ENCODE results near the gene GHDC. TPM values are rescaled to one million over a fixed set of nuclear protein-coding genes. Genes with fewer than 3 reads are reported as not detected.
A peak's percentile ranks its signal among the peaks of the same experiment; 100 is the strongest.

Gene GHDC
- total and polyA plus RNA-seq, 2 of the 13 experiments (the other 11 are each of a cell fraction or from before 2014, with no cell fraction given), result 15.4 to 22.5 TPM

DNA sequence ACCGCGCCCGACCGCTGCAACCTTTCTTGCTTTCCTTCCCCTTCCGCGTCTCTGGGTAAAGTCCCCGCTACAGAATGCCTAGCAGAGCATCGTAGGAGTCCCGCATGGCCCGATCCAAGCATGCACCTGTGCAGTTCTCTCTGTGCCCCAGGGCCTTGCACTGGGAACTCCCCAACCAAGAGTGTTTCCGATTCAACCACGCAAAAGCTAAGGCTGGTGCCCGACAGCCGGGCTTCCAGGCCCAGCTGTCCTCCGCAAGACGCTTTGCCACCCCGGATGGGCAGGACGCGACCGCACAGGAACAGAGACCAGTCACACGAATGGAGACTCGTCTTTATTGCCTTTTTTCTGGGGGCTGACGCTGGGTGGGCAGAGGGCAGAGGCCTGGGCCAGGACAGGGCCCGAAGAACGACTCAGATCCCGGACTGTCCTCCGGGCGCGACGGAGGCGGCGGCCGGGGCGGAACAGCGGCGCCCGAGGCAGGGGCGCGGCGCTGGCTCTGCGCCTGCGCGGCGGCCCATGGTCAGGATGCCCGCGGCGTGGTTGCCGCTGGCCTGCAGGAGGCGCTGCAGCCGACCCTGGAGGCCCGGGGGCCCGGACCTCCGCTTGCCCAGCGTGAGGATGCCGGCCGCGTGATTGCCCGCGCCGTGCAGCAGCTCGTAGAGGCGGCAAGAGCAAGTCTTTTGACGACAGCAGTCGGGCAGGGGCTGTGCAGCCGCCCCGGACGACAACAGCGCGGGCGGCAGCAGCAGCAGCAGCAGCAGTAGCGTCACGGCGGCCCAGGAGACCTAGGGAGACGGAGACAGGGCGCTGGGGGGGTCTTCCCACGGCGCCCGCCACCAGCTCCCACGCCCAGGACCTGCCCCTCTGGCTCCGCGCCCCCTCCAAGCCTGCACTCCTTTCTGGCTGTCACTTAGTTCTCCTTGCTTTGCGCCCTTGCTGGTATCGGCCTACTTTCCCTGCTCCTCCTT, 10.3 kb downstream of the GHDC start (continued):
- TF ChIP-seq ZBTB1 (CRISPR knock-in tag; IDR thresholded peaks at IDR 0.05; ENCODE audit: borderline replicate concordance) (0 out of 2 replicates have a peak, but pooled peaks have one; percentile 23), THYN1 (CRISPR knock-in tag; IDR thresholded peaks at IDR 0.05; ENCODE audit: borderline replicate concordance, low read depth) (no peak), ZNF879 (CRISPR knock-in tag; IDR thresholded peaks at IDR 0.05) (peak; percentile 97; the same call in 1 of the 2 replicates), ZKSCAN1 (IDR thresholded peaks at IDR 0.05; ENCODE audit: low read length) (no peak), ZSCAN9 (CRISPR knock-in tag; IDR thresholded peaks at IDR 0.05; ENCODE audit: borderline replicate concordance) (no peak), GATAD2A (CRISPR knock-in tag; IDR thresholded peaks at IDR 0.05) (no peak; the same call in none of the 2 replicates), ZNF441 (CRISPR knock-in tag; IDR thresholded peaks at IDR 0.05; ENCODE audit: borderline replicate concordance) (peak; percentile 68), ZNF3 (CRISPR knock-in tag; IDR thresholded peaks at IDR 0.05) (no peak; the same call in 1 of the 2 replicates), ELF1 (CRISPR knock-in tag; IDR thresholded peaks at IDR 0.05) (peak; percentile 47; the same call in 1 of the 2 replicates), RARG (CRISPR knock-in tag; IDR thresholded peaks at IDR 0.05; ENCODE audit: low read depth) (no peak), ZNF354B (CRISPR knock-in tag; IDR thresholded peaks at IDR 0.05) (0 out of 2 replicates have a peak, but pooled peaks have one; percentile 19), MBNL3 (CRISPR knock-in tag; conservative IDR thresholded peaks at IDR 0.05) (no peak), TGIF2 (CRISPR knock-in tag; IDR thresholded peaks at IDR 0.05) (peak; percentile 83; the same call in 1 of the 2 replicates), KLF16 (CRISPR knock-in tag; IDR thresholded peaks at IDR 0.05) (peak; percentile 53 to 87; a peak in 2 of 4 replicates)
- TF ChIP-seq, protein P1, sequence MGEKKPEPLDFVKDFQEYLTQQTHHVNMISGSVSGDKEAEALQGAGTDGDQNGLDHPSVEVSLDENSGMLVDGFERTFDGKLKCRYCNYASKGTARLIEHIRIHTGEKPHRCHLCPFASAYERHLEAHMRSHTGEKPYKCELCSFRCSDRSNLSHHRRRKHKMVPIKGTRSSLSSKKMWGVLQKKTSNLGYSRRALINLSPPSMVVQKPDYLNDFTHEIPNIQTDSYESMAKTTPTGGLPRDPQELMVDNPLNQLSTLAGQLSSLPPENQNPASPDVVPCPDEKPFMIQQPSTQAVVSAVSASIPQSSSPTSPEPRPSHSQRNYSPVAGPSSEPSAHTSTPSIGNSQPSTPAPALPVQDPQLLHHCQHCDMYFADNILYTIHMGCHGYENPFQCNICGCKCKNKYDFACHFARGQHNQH (CRISPR knock-in tag; IDR thresholded peaks at IDR 0.05), result peak; percentile 51
- TF ChIP-seq, protein P2, sequence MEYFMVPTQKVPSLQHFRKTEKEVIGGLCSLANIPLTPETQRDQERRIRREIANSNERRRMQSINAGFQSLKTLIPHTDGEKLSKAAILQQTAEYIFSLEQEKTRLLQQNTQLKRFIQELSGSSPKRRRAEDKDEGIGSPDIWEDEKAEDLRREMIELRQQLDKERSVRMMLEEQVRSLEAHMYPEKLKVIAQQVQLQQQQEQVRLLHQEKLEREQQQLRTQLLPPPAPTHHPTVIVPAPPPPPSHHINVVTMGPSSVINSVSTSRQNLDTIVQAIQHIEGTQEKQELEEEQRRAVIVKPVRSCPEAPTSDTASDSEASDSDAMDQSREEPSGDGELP (IDR thresholded peaks at IDR 0.05; ENCODE audit: borderline replicate concordance, low read depth), result peak; percentile 57; the same call in 1 of the 2 replicates
- TF ChIP-seq, protein P3, sequence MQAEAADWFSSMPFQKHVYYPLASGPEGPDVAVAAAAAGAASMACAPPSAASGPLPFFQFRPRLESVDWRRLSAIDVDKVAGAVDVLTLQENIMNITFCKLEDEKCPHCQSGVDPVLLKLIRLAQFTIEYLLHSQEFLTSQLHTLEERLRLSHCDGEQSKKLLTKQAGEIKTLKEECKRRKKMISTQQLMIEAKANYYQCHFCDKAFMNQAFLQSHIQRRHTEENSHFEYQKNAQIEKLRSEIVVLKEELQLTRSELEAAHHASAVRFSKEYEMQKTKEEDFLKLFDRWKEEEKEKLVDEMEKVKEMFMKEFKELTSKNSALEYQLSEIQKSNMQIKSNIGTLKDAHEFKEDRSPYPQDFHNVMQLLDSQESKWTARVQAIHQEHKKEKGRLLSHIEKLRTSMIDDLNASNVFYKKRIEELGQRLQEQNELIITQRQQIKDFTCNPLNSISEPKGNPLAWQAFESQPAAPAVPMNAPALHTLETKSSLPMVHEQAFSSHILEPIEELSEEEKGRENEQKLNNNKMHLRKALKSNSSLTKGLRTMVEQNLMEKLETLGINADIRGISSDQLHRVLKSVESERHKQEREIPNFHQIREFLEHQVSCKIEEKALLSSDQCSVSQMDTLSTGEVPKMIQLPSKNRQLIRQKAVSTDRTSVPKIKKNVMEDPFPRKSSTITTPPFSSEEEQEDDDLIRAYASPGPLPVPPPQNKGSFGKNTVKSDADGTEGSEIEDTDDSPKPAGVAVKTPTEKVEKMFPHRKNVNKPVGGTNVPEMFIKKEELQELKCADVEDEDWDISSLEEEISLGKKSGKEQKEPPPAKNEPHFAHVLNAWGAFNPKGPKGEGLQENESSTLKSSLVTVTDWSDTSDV (CRISPR knock-in tag; IDR thresholded peaks at IDR 0.05), result peak; percentile 92
- TF ChIP-seq, protein P4, sequence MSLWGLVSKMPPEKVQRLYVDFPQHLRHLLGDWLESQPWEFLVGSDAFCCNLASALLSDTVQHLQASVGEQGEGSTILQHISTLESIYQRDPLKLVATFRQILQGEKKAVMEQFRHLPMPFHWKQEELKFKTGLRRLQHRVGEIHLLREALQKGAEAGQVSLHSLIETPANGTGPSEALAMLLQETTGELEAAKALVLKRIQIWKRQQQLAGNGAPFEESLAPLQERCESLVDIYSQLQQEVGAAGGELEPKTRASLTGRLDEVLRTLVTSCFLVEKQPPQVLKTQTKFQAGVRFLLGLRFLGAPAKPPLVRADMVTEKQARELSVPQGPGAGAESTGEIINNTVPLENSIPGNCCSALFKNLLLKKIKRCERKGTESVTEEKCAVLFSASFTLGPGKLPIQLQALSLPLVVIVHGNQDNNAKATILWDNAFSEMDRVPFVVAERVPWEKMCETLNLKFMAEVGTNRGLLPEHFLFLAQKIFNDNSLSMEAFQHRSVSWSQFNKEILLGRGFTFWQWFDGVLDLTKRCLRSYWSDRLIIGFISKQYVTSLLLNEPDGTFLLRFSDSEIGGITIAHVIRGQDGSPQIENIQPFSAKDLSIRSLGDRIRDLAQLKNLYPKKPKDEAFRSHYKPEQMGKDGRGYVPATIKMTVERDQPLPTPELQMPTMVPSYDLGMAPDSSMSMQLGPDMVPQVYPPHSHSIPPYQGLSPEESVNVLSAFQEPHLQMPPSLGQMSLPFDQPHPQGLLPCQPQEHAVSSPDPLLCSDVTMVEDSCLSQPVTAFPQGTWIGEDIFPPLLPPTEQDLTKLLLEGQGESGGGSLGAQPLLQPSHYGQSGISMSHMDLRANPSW (CRISPR knock-in tag; IDR thresholded peaks at IDR 0.05; ENCODE audit: borderline replicate concordance), result no peak
